Psoas muscle (tissue), 8 donors: ENCODE measurements around the gene MYBPH. TPM values are rescaled to one million over a fixed set of nuclear protein-coding genes. Genes with fewer than 3 reads are reported as not detected.

ENCODE experiments used
- ATAC-seq, 4 donors: fragments of 200-7000 bp; cut with Tn5 transposase; one replicate each; pipeline ENCODE4 v1.9.1; 2020; ENCODE audit warnings: moderate library complexity in 3 of 4, mild to moderate bottlenecking in 2 of 4
- DNase-seq, 2 donors: peaks; one replicate each; pipeline ENCODE4 v3.0.0-alpha.2; 2020
- H3K27ac ChIP-seq: fragments of 200-600 bp; one replicate; pipeline ENCODE4 v1.8.0; 2022
- H3K27me3 ChIP-seq, 3 donors: fragments of 200-600 bp in 1 of 3; one replicate each; pipeline versions ENCODE4 v1.6.1 to v1.8.0; 2013 to 2022; ENCODE audit warnings: low read length in 2 of 3, mild to moderate bottlenecking in 2 of 3, moderate library complexity in 1 of 3; ENCODE audit not compliant: insufficient read depth in 3 of 3
- H3K36me3 ChIP-seq, 2 donors: fragments of 200-600 bp in 1 of 2; one replicate each; pipeline versions ENCODE4 v1.6.1 to v1.8.0; 2013 to 2022; ENCODE audit warnings: low read depth in 1 of 2, mild to moderate bottlenecking in 1 of 2, moderate library complexity in 1 of 2; ENCODE audit not compliant: insufficient read depth in 1 of 2
- H3K4me1 ChIP-seq: fragments of 200-600 bp; one replicate; pipeline ENCODE4 v1.8.0; 2022
- H3K4me3 ChIP-seq: fragments of 200-600 bp; one replicate; pipeline ENCODE4 v1.8.0; 2022; ENCODE audit warnings: mild to moderate bottlenecking
- H3K9me3 ChIP-seq: fragments of 200-600 bp; one replicate; pipeline ENCODE4 v1.8.0; 2022
- WGBS, 3 donors: extraction: QIAGEN DNeasy Blood & Tissue Kit; methylation state at CpG; one replicate each; pipeline versions ENCODE4 v1.1.6 to v1.1.7; 2013; 5-methylcytosine and 5-hydroxymethylcytosine counted together
- intact Hi-C, 2 donors: fragments of 100-400 bp; cut with DNase I; formaldehyde crosslinking; loops; one replicate each; pipeline versions ENCODE4 v1.11.0 to v1.14.2; 2022
- polyA plus RNA-seq, 3 donors: library from polyadenylated mRNA; stranded (reverse); fragments of 200-250 nt; gene quantifications; one replicate each; pipeline ENCODE4 v1.2.3, GENCODE V29; 2013
- total RNA-seq, 4 donors: library from RNA; stranded (reverse); fragmentation: NEBNext Ultra II Directional in 2 of 4; extraction: Animal tissue kit (Norgen Biotek cat#: 25700) in 2 of 4; gene quantifications; one replicate each; pipeline versions ENCODE4 v1.2.1 to v1.2.4, GENCODE V29; 2021 to 2023
- TF ChIP-seq, protein P1 (sequence below): fragments of 200-600 bp; IDR thresholded peaks from one replicate; pipeline ENCODE4 v1.8.0; 2022; ENCODE audit warnings: antibody characterized with exemption
- donor health status: healthy with polysubstance abuse.
- donor health status: DM: no; HTN: no; CAD: no; lungs with moderate emphysema.
- donor health status: Bipolar disorder and iron deficiency.
- donor health status: healthy.
- donor health status: DM: yes; HTN: yes; CAD: no.
- donor health status: DM: no; HTN: no; CAD: no.
- donor health status: DM: no; HTN: no; CAD: no.
- donor health status: DM: yes; HTN: yes; CAD: no.

The MYBPH gene
- total and polyA plus RNA-seq, 7 donors: 18.0 to 882 (median 39.1) TPM

DNA sequence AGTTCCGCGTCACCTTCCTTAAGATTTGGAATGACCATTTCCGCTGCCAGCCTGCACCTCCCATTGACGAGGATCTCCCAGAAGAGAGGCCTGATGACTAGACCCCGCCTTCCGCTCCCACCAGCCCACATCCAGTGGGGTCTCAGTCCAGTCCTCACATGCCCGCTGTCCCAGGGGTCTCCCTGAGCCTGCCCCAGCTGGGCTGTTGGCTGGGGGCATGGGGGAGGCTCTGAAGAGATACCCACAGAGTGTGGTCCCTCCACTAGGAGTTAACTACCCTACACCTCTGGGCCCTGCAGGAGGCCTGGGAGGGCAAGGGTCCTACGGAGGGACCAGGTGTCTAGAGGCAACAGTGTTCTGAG lies 9.8 kb downstream of the MYBPH start:
- intact Hi-C loops: no loop called here
- no peak for DNase-seq

GRCh38 chr1:203165101-203165799 lies 10.4 kb downstream of the MYBPH start:
- Histone ChIP-seq H3K27me3 (no peaks in the 10 kb centered on the region), H3K27ac (no peak overlapping the region), H3K36me3 (peaks cover 0 to 16% of the 10 kb centered on the region in 2 donors), H3K4me1 (no peaks in the 10 kb centered on the region), H3K9me3 (no peaks in the 10 kb centered on the region), H3K4me3 (no peak overlapping the region)
- WGBS, 3 donors: 94 to 96% (median 95%) methylated on average over 28 of the region's 28 CpGs
- no peak for ATAC-seq
- peak in 1 of 2 donors; percentile 12 for DNase-seq
- TF ChIP-seq, protein P1, sequence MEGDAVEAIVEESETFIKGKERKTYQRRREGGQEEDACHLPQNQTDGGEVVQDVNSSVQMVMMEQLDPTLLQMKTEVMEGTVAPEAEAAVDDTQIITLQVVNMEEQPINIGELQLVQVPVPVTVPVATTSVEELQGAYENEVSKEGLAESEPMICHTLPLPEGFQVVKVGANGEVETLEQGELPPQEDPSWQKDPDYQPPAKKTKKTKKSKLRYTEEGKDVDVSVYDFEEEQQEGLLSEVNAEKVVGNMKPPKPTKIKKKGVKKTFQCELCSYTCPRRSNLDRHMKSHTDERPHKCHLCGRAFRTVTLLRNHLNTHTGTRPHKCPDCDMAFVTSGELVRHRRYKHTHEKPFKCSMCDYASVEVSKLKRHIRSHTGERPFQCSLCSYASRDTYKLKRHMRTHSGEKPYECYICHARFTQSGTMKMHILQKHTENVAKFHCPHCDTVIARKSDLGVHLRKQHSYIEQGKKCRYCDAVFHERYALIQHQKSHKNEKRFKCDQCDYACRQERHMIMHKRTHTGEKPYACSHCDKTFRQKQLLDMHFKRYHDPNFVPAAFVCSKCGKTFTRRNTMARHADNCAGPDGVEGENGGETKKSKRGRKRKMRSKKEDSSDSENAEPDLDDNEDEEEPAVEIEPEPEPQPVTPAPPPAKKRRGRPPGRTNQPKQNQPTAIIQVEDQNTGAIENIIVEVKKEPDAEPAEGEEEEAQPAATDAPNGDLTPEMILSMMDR: no peak
- intact Hi-C loops: no loop called here

More for the DNA sequence above, 9.8 kb downstream of the MYBPH start:
- H3K36me3 ChIP-seq: peaks cover 0 to 19% of the 10 kb centered on the region in 2 donors
- no peak overlapping the region for H3K27ac ChIP-seq
- H3K4me1 ChIP-seq: no peaks in the 10 kb centered on the region
- WGBS, 3 donors: 96 to 98% (median 96%) methylated on average over 8 of the region's 8 CpGs
- no peaks in the 10 kb centered on the region for H3K9me3 ChIP-seq
- no peaks in the 10 kb centered on the region for H3K27me3 ChIP-seq
- no peak overlapping the region for H3K4me3 ChIP-seq
- TF ChIP-seq, protein P1: no peak
- no peak for ATAC-seq

- no peak overlapping the region for H3K4me3 ChIP-seq
- ATAC-seq: no peak
These were observed 11.6 kb downstream of the MYBPH start for GRCh38 chr1:203163891-203164635.

GRCh38 chr1:203162403-203162802 lies 13.2 kb downstream of the MYBPH start:
- WGBS, 3 donors: 81 to 92% (median 89%) methylated on average over 1 of the region's 1 CpG
- H3K9me3 ChIP-seq: no peaks in the 10 kb centered on the region
- DNase-seq (peak in 1 of 2 donors; percentile 8), ATAC-seq (no peak)
- peaks cover 0 to 6% of the 10 kb centered on the region in 2 donors for H3K36me3 ChIP-seq
- H3K4me1 ChIP-seq: no peaks in the 10 kb centered on the region
- no peaks in the 10 kb centered on the region for H3K27me3 ChIP-seq
- H3K4me3 ChIP-seq: no peak overlapping the region
- no peak overlapping the region for H3K27ac ChIP-seq
- intact Hi-C loops: no loop called here
- TF ChIP-seq, protein P1: no peak

More at GRCh38 chr1:203163891-203164635, 11.6 kb downstream of the MYBPH start:
- intact Hi-C loops: no loop called here
- peak; percentile 9 to 19 for DNase-seq
- Histone ChIP-seq H3K4me1 (no peaks in the 10 kb centered on the region), H3K36me3 (peaks cover 0 to 6% of the 10 kb centered on the region in 2 donors), H3K27ac (no peak overlapping the region), H3K9me3 (no peaks in the 10 kb centered on the region), H3K27me3 (no peaks in the 10 kb centered on the region)
- WGBS, 3 donors: 63 to 70% (median 69%) methylated on average over 7 of the region's 7 CpGs
- TF ChIP-seq, protein P1: no peak
